ENCODE measurements around the gene PCDHA7.
A peak's percentile ranks its signal among the peaks of the same experiment; 100 is the strongest.
"Not testable (repeated sequence)": the region's sequence is repeated elsewhere in the genome, so short reads cannot be mapped to it uniquely, and the experiment has no call there.

The PCDHA7 gene

DNA sequence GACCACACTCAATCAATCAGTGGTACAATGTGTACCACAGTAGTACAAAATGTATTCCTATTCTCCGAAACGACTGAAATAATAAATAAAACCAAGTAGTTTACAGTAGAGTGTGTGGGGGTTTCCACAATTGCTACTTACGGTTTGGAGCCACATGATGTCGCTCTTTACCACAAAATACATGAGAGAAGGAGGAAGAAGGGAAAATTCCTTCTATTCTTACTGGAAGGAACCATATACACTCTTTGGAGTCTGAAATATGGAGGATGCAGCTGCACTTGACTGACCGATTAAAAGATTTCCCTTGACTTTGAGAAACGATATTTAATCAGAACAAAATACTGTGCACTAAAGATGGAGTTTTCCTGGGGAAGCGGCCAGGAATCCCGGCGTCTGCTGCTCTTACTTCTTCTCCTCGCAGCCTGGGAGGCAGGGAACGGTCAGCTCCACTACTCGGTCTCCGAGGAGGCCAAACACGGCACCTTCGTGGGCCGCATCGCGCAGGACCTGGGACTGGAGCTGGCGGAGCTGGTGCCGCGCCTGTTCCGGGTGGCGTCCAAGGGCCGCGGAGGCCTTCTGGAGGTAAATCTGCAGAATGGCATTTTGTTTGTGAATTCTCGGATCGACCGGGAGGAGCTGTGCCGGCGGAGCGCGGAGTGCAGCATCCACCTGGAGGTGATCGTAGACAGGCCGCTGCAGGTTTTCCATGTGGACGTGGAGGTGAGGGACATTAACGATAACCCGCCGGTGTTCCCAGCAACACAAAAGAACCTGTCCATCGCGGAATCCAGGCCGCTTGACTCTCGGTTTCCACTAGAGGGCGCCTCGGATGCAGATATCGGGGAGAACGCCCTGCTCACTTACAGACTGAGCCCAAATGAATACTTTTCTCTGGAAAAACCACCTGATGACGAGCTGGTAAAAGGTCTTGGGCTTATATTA is 27.0 kb upstream of the PCDHA7 start, which contains the start of gene PCDHA4:
PCDHA4 (plus strand) TSS at position 235 of the 942 bp plus-strand sequence.
- no peak for DNase-seq (ENCODE audit: extremely low spot score)
- TF ChIP-seq, protein P1, sequence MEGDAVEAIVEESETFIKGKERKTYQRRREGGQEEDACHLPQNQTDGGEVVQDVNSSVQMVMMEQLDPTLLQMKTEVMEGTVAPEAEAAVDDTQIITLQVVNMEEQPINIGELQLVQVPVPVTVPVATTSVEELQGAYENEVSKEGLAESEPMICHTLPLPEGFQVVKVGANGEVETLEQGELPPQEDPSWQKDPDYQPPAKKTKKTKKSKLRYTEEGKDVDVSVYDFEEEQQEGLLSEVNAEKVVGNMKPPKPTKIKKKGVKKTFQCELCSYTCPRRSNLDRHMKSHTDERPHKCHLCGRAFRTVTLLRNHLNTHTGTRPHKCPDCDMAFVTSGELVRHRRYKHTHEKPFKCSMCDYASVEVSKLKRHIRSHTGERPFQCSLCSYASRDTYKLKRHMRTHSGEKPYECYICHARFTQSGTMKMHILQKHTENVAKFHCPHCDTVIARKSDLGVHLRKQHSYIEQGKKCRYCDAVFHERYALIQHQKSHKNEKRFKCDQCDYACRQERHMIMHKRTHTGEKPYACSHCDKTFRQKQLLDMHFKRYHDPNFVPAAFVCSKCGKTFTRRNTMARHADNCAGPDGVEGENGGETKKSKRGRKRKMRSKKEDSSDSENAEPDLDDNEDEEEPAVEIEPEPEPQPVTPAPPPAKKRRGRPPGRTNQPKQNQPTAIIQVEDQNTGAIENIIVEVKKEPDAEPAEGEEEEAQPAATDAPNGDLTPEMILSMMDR (IDR thresholded peaks at IDR 0.05; ENCODE audit: control extremely low read depth, extremely low read depth, low read depth, missing control alignments) = peak; percentile 13
- POLR2A ChIA-PET = no interaction called here
- CTCF ChIA-PET = interaction anchor here (1.0 to 1.3 kb wide), 3 partner anchors 9 to 21 kb away, joined by 3 to 4 read pairs (median 3); partner anchors contain the start of gene PCDHA1

DNA sequence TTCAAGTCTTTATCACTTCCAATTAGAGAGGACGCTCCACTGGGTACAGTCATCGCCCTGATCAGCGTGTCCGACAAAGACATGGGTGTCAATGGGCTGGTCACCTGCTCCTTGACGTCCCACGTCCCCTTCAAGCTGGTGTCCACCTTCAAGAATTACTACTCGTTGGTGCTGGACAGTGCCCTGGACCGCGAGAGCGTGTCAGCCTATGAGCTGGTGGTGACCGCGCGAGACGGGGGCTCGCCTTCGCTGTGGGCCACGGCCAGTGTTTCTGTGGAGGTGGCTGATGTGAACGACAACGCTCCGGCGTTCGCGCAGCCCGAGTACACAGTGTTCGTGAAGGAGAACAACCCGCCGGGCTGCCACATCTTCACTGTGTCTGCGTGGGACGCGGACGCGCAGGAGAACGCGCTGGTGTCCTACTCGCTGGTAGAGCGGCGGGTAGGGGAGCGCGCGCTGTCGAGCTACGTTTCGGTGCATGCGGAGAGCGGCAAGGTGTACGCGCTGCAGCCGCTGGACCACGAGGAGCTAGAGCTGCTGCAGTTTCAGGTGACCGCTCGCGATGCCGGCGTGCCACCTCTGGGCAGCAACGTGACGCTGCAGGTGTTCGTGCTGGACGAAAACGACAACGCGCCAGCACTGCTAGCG is 25.7 kb upstream of the PCDHA7 start:
- CTCF ChIA-PET = interaction anchor here (1.0 to 1.1 kb wide), 2 partner anchors 9 to 22 kb away, joined by 3 to 4 read pairs; partner anchors contain the start of gene PCDHA1
- DNase-seq (ENCODE audit: extremely low spot score); POLR2A ChIA-PET: not testable (repeated sequence)

DNA sequence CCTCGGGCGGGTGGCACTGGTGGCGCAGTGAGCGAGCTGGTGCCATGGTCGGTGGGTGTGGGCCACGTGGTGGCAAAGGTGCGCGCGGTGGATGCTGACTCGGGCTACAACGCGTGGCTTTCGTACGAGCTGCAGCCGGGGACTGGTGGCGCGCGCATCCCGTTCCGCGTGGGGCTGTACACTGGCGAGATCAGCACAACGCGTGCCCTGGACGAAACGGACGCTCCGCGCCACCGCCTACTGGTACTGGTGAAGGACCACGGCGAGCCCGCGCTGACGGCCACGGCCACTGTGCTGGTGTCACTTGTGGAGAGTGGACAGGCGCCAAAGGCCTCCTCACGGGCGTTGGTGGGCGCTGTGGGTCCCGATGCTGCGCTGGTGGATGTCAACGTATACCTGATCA is 25.2 kb upstream of the PCDHA7 start:
- ChIA-PET CTCF (no interaction called here), POLR2A (no interaction called here)
- TF ChIP-seq, protein P1 (IDR thresholded peaks at IDR 0.05; ENCODE audit: control extremely low read depth, extremely low read depth, low read depth, missing control alignments) = no peak
- no peak for DNase-seq (ENCODE audit: extremely low spot score)

DNA sequence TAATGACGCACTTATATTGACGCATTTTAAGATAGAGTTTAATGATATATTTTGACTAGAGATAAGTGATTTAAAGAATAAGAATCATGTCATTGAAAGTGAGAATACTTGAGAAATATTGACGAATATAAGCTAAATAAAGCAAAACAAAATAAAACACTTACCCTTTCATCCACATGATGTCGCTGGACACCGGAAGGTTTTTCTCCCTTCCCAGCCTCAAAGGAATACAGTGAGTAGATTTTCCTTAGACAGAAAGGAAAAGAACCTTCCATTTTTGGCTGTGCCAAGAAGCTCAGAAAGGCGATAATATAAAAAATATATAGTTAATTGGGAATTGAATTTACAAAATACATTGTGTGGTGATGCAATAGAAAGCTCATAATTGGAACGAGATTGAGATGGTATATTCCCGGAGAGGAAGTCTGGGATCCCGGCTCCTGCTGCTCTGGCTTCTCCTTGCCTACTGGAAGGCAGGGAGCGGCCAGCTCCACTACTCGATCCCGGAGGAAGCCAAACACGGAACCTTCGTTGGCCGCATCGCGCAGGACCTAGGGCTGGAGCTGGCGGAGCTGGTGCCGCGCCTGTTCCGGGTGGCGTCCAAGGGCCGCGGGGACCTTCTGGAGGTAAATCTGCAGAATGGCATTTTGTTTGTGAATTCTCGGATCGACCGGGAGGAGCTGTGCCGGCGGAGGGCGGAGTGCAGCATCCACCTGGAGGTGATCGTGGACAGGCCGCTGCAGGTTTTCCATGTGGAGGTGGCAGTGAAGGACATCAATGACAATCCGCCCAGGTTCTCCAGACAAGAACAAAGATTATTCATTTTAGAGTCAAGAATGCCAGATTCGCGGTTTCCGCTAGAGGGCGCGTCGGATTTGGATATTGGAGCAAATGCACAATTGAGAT is 12.4 kb upstream of the PCDHA7 start, which contains the start of gene PCDHA5:
PCDHA5 (plus strand) TSS at position 239 of the 906 bp plus-strand sequence.
- CTCF ChIA-PET = no interaction called here
- TF ChIP-seq, protein P1 (IDR thresholded peaks at IDR 0.05; ENCODE audit: control extremely low read depth, extremely low read depth, low read depth, missing control alignments) = no peak
- DNase-seq (ENCODE audit: extremely low spot score) = no peak
- POLR2A ChIA-PET = no interaction called here

DNA sequence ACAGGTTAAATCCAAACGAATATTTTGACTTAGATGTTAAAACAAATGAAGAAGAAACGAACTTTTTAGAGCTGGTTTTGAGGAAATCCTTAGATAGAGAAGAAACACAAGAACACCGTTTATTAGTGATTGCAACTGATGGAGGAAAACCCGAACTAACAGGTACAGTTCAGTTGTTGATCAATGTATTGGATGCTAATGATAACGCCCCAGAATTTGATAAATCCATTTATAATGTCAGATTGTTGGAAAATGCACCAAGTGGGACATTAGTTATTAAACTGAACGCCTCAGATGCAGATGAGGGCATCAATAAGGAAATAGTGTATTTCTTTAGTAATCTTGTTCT is 11.8 kb upstream of the PCDHA7 start:
- POLR2A ChIA-PET = no interaction called here
- CTCF ChIA-PET = no interaction called here
- TF ChIP-seq, protein P1 (IDR thresholded peaks at IDR 0.05; ENCODE audit: control extremely low read depth, extremely low read depth, low read depth, missing control alignments) = no peak
- DNase-seq (ENCODE audit: extremely low spot score) = no peak

DNA sequence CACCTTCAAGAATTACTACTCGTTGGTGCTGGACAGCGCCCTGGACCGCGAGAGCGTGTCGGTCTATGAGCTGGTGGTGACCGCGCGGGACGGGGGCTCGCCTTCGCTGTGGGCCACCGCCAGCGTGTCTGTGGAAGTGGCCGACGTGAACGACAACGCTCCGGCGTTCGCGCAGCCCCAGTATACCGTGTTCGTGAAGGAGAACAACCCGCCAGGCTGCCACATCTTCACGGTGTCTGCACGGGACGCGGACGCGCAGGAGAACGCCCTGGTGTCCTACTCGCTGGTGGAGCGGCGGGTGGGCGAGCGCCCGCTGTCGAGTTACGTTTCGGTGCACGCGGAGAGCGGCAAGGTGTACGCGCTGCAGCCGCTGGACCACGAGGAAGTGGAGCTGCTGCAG is 11.1 kb upstream of the PCDHA7 start:
- DNase-seq (ENCODE audit: extremely low spot score); POLR2A ChIA-PET; CTCF ChIA-PET: not testable (repeated sequence)

DNA sequence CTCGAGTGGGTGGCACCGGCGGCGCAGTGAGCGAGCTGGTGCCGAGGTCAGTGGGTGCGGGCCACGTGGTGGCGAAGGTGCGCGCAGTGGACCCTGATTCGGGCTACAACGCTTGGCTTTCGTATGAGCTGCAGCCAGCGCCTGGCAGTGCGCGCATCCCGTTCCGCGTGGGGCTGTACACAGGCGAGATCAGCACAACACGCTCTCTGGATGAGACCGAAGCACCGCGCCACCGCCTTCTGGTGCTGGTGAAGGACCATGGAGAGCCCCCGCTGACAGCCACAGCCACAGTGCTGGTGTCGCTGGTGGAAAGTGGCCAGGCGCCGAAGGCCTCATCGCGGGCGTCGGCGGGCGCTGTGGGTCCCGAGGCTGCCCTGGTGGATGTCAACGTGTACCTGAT is 10.6 kb upstream of the PCDHA7 start:
- POLR2A ChIA-PET = no interaction called here
- CTCF ChIA-PET = no interaction called here
- no peak for DNase-seq (ENCODE audit: extremely low spot score)
- TF ChIP-seq, protein P1 (IDR thresholded peaks at IDR 0.05; ENCODE audit: control extremely low read depth, extremely low read depth, low read depth, missing control alignments) = no peak

All from GM10248 (cell line).